NCI-H1694 treated with DMSO at 0.1 percent for 48 hours (cell line): ENCODE measurements around the gene MTREX.
A peak's percentile ranks its signal among the peaks of the same experiment; 100 is the strongest.
"Not testable (repeated sequence)": the region's sequence is repeated elsewhere in the genome, so short reads cannot be mapped to it uniquely, and the experiment has no call there.

Source experiments
- DNase-seq: peaks from one replicate; lab custom pipeline; 2025; lab: John Stamatoyannopoulos, UW

Gene MTREX

GRCh38 chr5:55307383-55308253 lies at the start of gene MTREX, which contains the start of gene DHX29:
TSS of gene MTREX (plus strand) at chr5:55307989. CDS start at chr5:55308014, 25 bp downstream.
TSS of gene DHX29 (minus strand) at chr5:55307694. CDS start at chr5:55307573, 121 bp downstream.
- DNase-seq = peak; percentile 94

- DNase-seq = no peak
Observed at GRCh38 chr5:55258339-55258738, 49.5 kb upstream of the MTREX start.

GRCh38 chr5:55276771-55277170 lies 31.0 kb upstream of the MTREX start:
- DNase-seq = no peak

- DNase-seq = no peak
Observed at GRCh38 chr5:55278778-55279177, 29.0 kb upstream of the MTREX start.

- DNase-seq = no peak
Observed at GRCh38 chr5:55286411-55286933, 21.3 kb upstream of the MTREX start.

GRCh38 chr5:55289808-55290207 lies 18.0 kb upstream of the MTREX start:
- no peak for DNase-seq

- DNase-seq = no peak
Observed at GRCh38 chr5:55290991-55291390, 16.8 kb upstream of the MTREX start.

- DNase-seq = no peak
Observed at GRCh38 chr5:55294935-55295334, 12.9 kb upstream of the MTREX start.

GRCh38 chr5:55300890-55301289 lies 6.9 kb upstream of the MTREX start:
- DNase-seq = no peak

- DNase-seq = no peak
Observed at GRCh38 chr5:55303238-55303690, 4.5 kb upstream of the MTREX start.

GRCh38 chr5:55304584-55304983 lies 3.2 kb upstream of the MTREX start:
- no peak for DNase-seq

- no peak for DNase-seq
Observed at GRCh38 chr5:55305345-55305744, 2.4 kb upstream of the MTREX start.

GRCh38 chr5:55306641-55307382 lies 977 bp upstream of the MTREX start:
- DNase-seq = no peak

GRCh38 chr5:55308254-55308836 lies 556 bp downstream of the MTREX start:
- DNase-seq = peak; percentile 58

GRCh38 chr5:55313870-55314617 lies 6.3 kb downstream of the MTREX start:
- no peak for DNase-seq

- DNase-seq = no peak
Observed at GRCh38 chr5:55316289-55316688, 8.5 kb downstream of the MTREX start.

GRCh38 chr5:55316837-55317236 lies 9.0 kb downstream of the MTREX start:
- DNase-seq = no peak

- DNase-seq = not testable (repeated sequence)
Observed at GRCh38 chr5:55318237-55318636, 10.4 kb downstream of the MTREX start.

GRCh38 chr5:55319491-55319890 lies 11.7 kb downstream of the MTREX start:
- DNase-seq = no peak

- DNase-seq = no peak
Observed at GRCh38 chr5:55320571-55320970, 12.8 kb downstream of the MTREX start.

GRCh38 chr5:55324006-55324405 lies 16.2 kb downstream of the MTREX start:
- no peak for DNase-seq
